HepG2 (cell line): ENCODE results near the gene C4orf36. TPM values are rescaled to one million over a fixed set of nuclear protein-coding genes. Genes with fewer than 3 reads are reported as not detected.

Source experiments
- ATF4 ChIP-seq, 2 experiments: fragments of 450-650 bp in 1 of 2; sonication (generic) in 1 of 2; formaldehyde crosslinking; IDR thresholded peaks; 2 replicates each; pipeline versions ENCODE4 v1.5.0 to v1.8.0; 2020 to 2022; ENCODE audit warnings: mild to moderate bottlenecking in 1 of 2, missing genetic modification reagents in 1 of 2
- CTCF ChIP-seq: sonication (generic); formaldehyde crosslinking; IDR thresholded peaks from 2 replicates; pipeline ENCODE4 v1.5.0; 2020; ENCODE audit warnings: mild to moderate bottlenecking, missing genetic modification reagents, moderate library complexity
- HMGXB3 ChIP-seq: sonication (generic); formaldehyde crosslinking; IDR thresholded peaks from 2 replicates; pipeline ENCODE4 v1.4.0; 2020; ENCODE audit warnings: missing genetic modification reagents, borderline replicate concordance
- HNRNPH1 ChIP-seq: fragments of 200-400 bp; formaldehyde crosslinking; optimal IDR thresholded peaks from 2 replicates; pipeline ENCODE3; 2017; ENCODE audit warnings: mild to moderate bottlenecking, low read depth, low read length
- JDP2 ChIP-seq: sonication (generic); formaldehyde crosslinking; IDR thresholded peaks from 2 replicates; pipeline ENCODE4 v1.8.1; 2022; ENCODE audit warnings: missing genetic modification reagents, borderline replicate concordance
- KDM5B ChIP-seq: sonication (generic); formaldehyde crosslinking; IDR thresholded peaks from 2 replicates; pipeline ENCODE4 v1.4.0; 2020; ENCODE audit warnings: missing genetic modification reagents, mild to moderate bottlenecking, borderline replicate concordance
- MYPOP ChIP-seq: sonication (generic); formaldehyde crosslinking; IDR thresholded peaks from 2 replicates; pipeline ENCODE4 v1.8.1; 2023; ENCODE audit warnings: mild to moderate bottlenecking, moderate library complexity, missing genetic modification reagents
- POLR2G ChIP-seq: fragments of 200-400 bp; formaldehyde crosslinking; IDR thresholded peaks from 2 replicates; pipeline ENCODE4 v1.6.1; 2018; ENCODE audit warnings: mild to moderate bottlenecking, low read depth, low read length, moderate library complexity
- RAD21 ChIP-seq: fragments of 450-650 bp; formaldehyde crosslinking; IDR thresholded peaks from 2 replicates; pipeline ENCODE4 v1.5.0; 2020; ENCODE audit warnings: mild to moderate bottlenecking
- TERF1 ChIP-seq: sonication (generic); formaldehyde crosslinking; IDR thresholded peaks from 2 replicates; pipeline ENCODE4 v1.8.0; 2022; ENCODE audit warnings: mild to moderate bottlenecking, missing genetic modification reagents, moderate library complexity
- ZBTB26 ChIP-seq: IDR thresholded peaks from 2 replicates; pipeline ENCODE4 v1.6.1; 2016; ENCODE audit warnings: missing compliant biosample characterization, missing genetic modification reagents, borderline replicate concordance
- ZBTB37 ChIP-seq: sonication (generic); formaldehyde crosslinking; IDR thresholded peaks from 2 replicates; pipeline ENCODE4 v1.4.0; 2020; ENCODE audit warnings: mild to moderate bottlenecking, missing genetic modification reagents
- ZNF660 ChIP-seq: sonication (generic); formaldehyde crosslinking; IDR thresholded peaks from 2 replicates; pipeline ENCODE4 v1.5.1; 2020; ENCODE audit warnings: mild to moderate bottlenecking, low read depth, missing genetic modification reagents, borderline replicate concordance
- ZNF7 ChIP-seq: IDR thresholded peaks from 2 replicates; pipeline ENCODE4 v1.6.1; 2016; ENCODE audit warnings: missing biosample characterization, missing genetic modification reagents
- ZNF891 ChIP-seq: sonication (generic); formaldehyde crosslinking; IDR thresholded peaks from 2 replicates; pipeline ENCODE4 v1.5.0; 2020; ENCODE audit warnings: mild to moderate bottlenecking, missing genetic modification reagents
- polyA plus RNA-seq, 8 experiments: library from polyadenylated mRNA; depleted of rRNA in 3 of 8; stranded (reverse) in 7 of 8; unstranded in 1 of 8; fragments of >200 nt; fragmentation: Illumina TruSeq in 4 of 8; extraction: Trizol in 4 of 8; gene quantifications; 2 replicates each; pipeline versions ENCODE4 v1.2.1 to v1.2.3, GENCODE V29; 2011 to 2016; ENCODE audit warnings: low read depth in 4 of 8, missing spikeins in 1 of 8, mixed read lengths in 1 of 8; ENCODE audit not compliant: insufficient read depth in 1 of 8
- total RNA-seq, 5 experiments: library from RNA; depleted of rRNA; stranded (reverse); fragments of >200 nt; fragmentation: Illumina TruSeq; extraction: Trizol; gene quantifications; 2 replicates each; pipeline ENCODE4 v1.2.3, GENCODE V29; 2016; ENCODE audit warnings: low read depth in 1 of 5

Gene C4orf36
- total and polyA plus RNA-seq, 2 of the 13 experiments (the other 11 are each of a cell fraction or from before 2014, with no cell fraction given): 0.63 TPM; not detected in 1

- no peak for TF ChIP-seq HMGXB3 (CRISPR knock-in tag)
- no peak for TF ChIP-seq TERF1 (CRISPR knock-in tag)
- TF ChIP-seq KDM5B (CRISPR knock-in tag): no peak
- no peak for TF ChIP-seq JDP2 (CRISPR knock-in tag)
- TF ChIP-seq CTCF: peak; percentile 84
- TF ChIP-seq ZNF7 (CRISPR knock-in tag): no peak
- TF ChIP-seq ZBTB37 (CRISPR knock-in tag): no peak
- no peak for TF ChIP-seq POLR2G
- TF ChIP-seq ZBTB26: no peak
- TF ChIP-seq ZNF660: no peak
- TF ChIP-seq ATF4 (CRISPR knock-in tag; IDR thresholded peaks at IDR 0.05): no peak
- peak; percentile 61 for TF ChIP-seq RAD21 (CRISPR knock-in tag)
- TF ChIP-seq ZNF891 (CRISPR knock-in tag): no peak
- TF ChIP-seq HNRNPH1: no peak
- no peak for TF ChIP-seq MYPOP
Measured at GRCh38 chr4:86895692-86896488, 3.7 kb upstream of the C4orf36 start (continued).
